MM.1S (cell line): ENCODE data around the gene PHTF2.

Experiments
- DNase-seq: peaks from one replicate; pipeline ENCODE4 v3.0.0-alpha.2; 2015
- H2AFZ ChIP-seq: fragments of 300-600 bp; sonication (generic); 2 replicates; pipeline ENCODE4 v1.6.0; 2016; ENCODE audit warnings: antibody characterized with exemption, low read length
- H3F3A ChIP-seq: fragments of 300-600 bp; sonication (generic); 2 replicates; pipeline ENCODE4 v1.6.1; 2016; ENCODE audit warnings: mild to moderate bottlenecking, antibody characterized with exemption, low read length, moderate library complexity, mixed read lengths; ENCODE audit not compliant: insufficient read depth
- H3K27ac ChIP-seq: fragments of 300-600 bp; sonication (generic); 2 replicates; pipeline ENCODE4 v1.5.1; 2016; ENCODE audit warnings: mild to moderate bottlenecking, low read length
- H3K27me3 ChIP-seq: fragments of 300-600 bp; sonication (generic); replicated peaks from 2 replicates; pipeline ENCODE4 v1.6.0; 2016; ENCODE audit warnings: low read length; ENCODE audit not compliant: insufficient read depth
- H3K36me3 ChIP-seq: fragments of 300-600 bp; sonication (generic); replicated peaks from 2 replicates; pipeline ENCODE4 v1.6.1; 2016; ENCODE audit warnings: mild to moderate bottlenecking, low read length, mixed read lengths; ENCODE audit not compliant: insufficient read depth
- H3K4me1 ChIP-seq: fragments of 300-600 bp; sonication (generic); 2 replicates; pipeline ENCODE4 v1.6.1; 2016; ENCODE audit warnings: low read length, mixed read lengths
- H3K4me2 ChIP-seq: fragments of 300-600 bp; sonication (generic); 2 replicates; pipeline ENCODE4 v1.6.0; 2016; ENCODE audit warnings: low read depth, low read length
- H3K4me3 ChIP-seq: fragments of 300-600 bp; sonication (generic); 2 replicates; pipeline ENCODE4 v1.5.1; 2016; ENCODE audit warnings: low read length, mixed read lengths
- H3K79me2 ChIP-seq: fragments of 300-600 bp; sonication (generic); 2 replicates; pipeline ENCODE4 v1.6.1; 2016; ENCODE audit warnings: mixed run types, low read length, mixed read lengths
- H3K9ac ChIP-seq: fragments of 300-600 bp; sonication (generic); 2 replicates; pipeline ENCODE4 v1.6.1; 2016; ENCODE audit warnings: low read length, mixed read lengths
- H3K9me2 ChIP-seq: fragments of 300-600 bp; sonication (generic); replicated peaks from 2 replicates; pipeline ENCODE4 v1.6.1; 2016; ENCODE audit warnings: mild to moderate bottlenecking, low read length, mixed read lengths; ENCODE audit not compliant: insufficient read depth
- H3K9me3 ChIP-seq: fragments of 300-600 bp; sonication (generic); replicated peaks from 2 replicates; pipeline ENCODE4 v1.6.1; 2016; ENCODE audit warnings: mild to moderate bottlenecking, low read length, mixed read lengths; ENCODE audit not compliant: insufficient read depth
- H4K20me1 ChIP-seq: fragments of 300-600 bp; sonication (generic); 2 replicates; pipeline ENCODE4 v1.6.1; 2016; ENCODE audit warnings: mild to moderate bottlenecking, low read length, moderate library complexity, mixed read lengths; ENCODE audit not compliant: insufficient read depth
- CTCF ChIP-seq: fragments of 300-600 bp; sonication (generic); IDR thresholded peaks from 2 replicates; pipeline ENCODE4 v1.5.1; 2016; ENCODE audit warnings: antibody characterized with exemption, low read length, mixed read lengths
- EZH2 ChIP-seq: fragments of 300-600 bp; sonication (generic); optimal IDR thresholded peaks from 2 replicates; pipeline ENCODE3; 2017; ENCODE audit warnings: low read depth, mild to moderate bottlenecking, antibody characterized with exemption, low read length, mixed read lengths
- EZH2phosphoT487 ChIP-seq: fragments of 300-600 bp; sonication (generic); IDR thresholded peaks from 2 replicates; pipeline ENCODE4 v1.6.1; 2018; ENCODE audit warnings: antibody characterized with exemption, low read length

PHTF2 gene

GRCh38 chr7:77910124-77910523, 111.6 kb downstream of the PHTF2 start:
- Histone ChIP-seq H3K9me2 (no peaks in the 10 kb centered on the region), H3K4me1 (no peaks in the 10 kb centered on the region), H3F3A (no peaks in the 10 kb centered on the region), H2AFZ (no peak overlapping the region), H3K4me2 (no peak overlapping the region), H3K79me2 (no peaks in the 10 kb centered on the region), H4K20me1 (no peaks in the 10 kb centered on the region), H3K9ac (no peak overlapping the region), H3K4me3 (no peak overlapping the region), H3K27me3 (no peaks in the 10 kb centered on the region), H3K27ac (no peak overlapping the region), H3K9me3 (no peaks in the 10 kb centered on the region), H3K36me3 (no peaks in the 10 kb centered on the region)
- no peak for DNase-seq
- no peak for TF ChIP-seq EZH2
- TF ChIP-seq EZH2phosphoT487: no peak
- no peak for TF ChIP-seq CTCF

GRCh38 chr7:77912293-77912692, 113.7 kb downstream of the PHTF2 start:
- Histone ChIP-seq H3K4me3 (no peak overlapping the region), H3K27ac (no peak overlapping the region), H3K4me1 (no peaks in the 10 kb centered on the region), H3K79me2 (no peaks in the 10 kb centered on the region), H3K4me2 (no peak overlapping the region), H3K9ac (no peak overlapping the region), H3F3A (no peaks in the 10 kb centered on the region), H4K20me1 (no peaks in the 10 kb centered on the region), H3K27me3 (no peaks in the 10 kb centered on the region), H3K9me2 (no peaks in the 10 kb centered on the region), H2AFZ (no peak overlapping the region), H3K9me3 (no peaks in the 10 kb centered on the region), H3K36me3 (no peaks in the 10 kb centered on the region)
- DNase-seq: no peak
- TF ChIP-seq EZH2 (no peak), CTCF (no peak), EZH2phosphoT487 (no peak)

GRCh38 chr7:77913977-77914607, 115.5 kb downstream of the PHTF2 start:
- H3K9me2 ChIP-seq: no peaks in the 10 kb centered on the region
- no peak for DNase-seq
- H3F3A ChIP-seq: no peaks in the 10 kb centered on the region
- H3K36me3 ChIP-seq: no peaks in the 10 kb centered on the region
- H3K4me2 ChIP-seq: no peak overlapping the region
- no peaks in the 10 kb centered on the region for H3K4me1 ChIP-seq
- H3K27ac ChIP-seq: no peak overlapping the region
- H4K20me1 ChIP-seq: no peaks in the 10 kb centered on the region
- H3K79me2 ChIP-seq: no peaks in the 10 kb centered on the region
- H3K9me3 ChIP-seq: no peaks in the 10 kb centered on the region
- TF ChIP-seq EZH2phosphoT487: no peak
- TF ChIP-seq EZH2: no peak
- no peak for TF ChIP-seq CTCF
- H2AFZ ChIP-seq: no peak overlapping the region
- H3K27me3 ChIP-seq: no peaks in the 10 kb centered on the region
- H3K9ac ChIP-seq: no peak overlapping the region
- no peak overlapping the region for H3K4me3 ChIP-seq
